Measurements from ENCODE around the gene KIAA0513. TPM values are rescaled to one million over a fixed set of nuclear protein-coding genes. Genes with fewer than 3 reads are reported as not detected.
A peak's percentile ranks its signal among the peaks of the same experiment; 100 is the strongest.

Gene KIAA0513
- total RNA-seq, 1 donor from 2014 or later, result 16.1 TPM

- DNase-seq (ENCODE audit: low spot score), result no peak
Observed at GRCh38 chr16:85088570-85089199, 61.1 kb downstream of the KIAA0513 start.

GRCh38 chr16:85089525-85089924 lies 61.9 kb downstream of the KIAA0513 start:
- DNase-seq (ENCODE audit: low spot score), result peak; percentile 79

GRCh38 chr16:85090181-85090580 lies 62.6 kb downstream of the KIAA0513 start:
- DNase-seq (ENCODE audit: low spot score), result no peak

- no peak for DNase-seq (ENCODE audit: low spot score)
Observed at GRCh38 chr16:85090873-85091521, 63.4 kb downstream of the KIAA0513 start.

- no peak for DNase-seq (ENCODE audit: low spot score)
Observed at GRCh38 chr16:85091522-85091910, 63.9 kb downstream of the KIAA0513 start.

GRCh38 chr16:85092309-85092708 lies 64.7 kb downstream of the KIAA0513 start:
- no peak for DNase-seq (ENCODE audit: low spot score)

- no peak for DNase-seq (ENCODE audit: low spot score)
Observed at GRCh38 chr16:85092851-85093250, 65.3 kb downstream of the KIAA0513 start.

- no peak for DNase-seq (ENCODE audit: low spot score)
Observed at GRCh38 chr16:85093705-85094104, 66.1 kb downstream of the KIAA0513 start.

- no peak for DNase-seq (ENCODE audit: low spot score)
Observed at GRCh38 chr16:85094176-85094805, 66.7 kb downstream of the KIAA0513 start.

- DNase-seq (ENCODE audit: low spot score), result no peak
Observed at GRCh38 chr16:85094812-85095211, 67.2 kb downstream of the KIAA0513 start.

- no peak for DNase-seq (ENCODE audit: low spot score)
Observed at GRCh38 chr16:85096921-85097320, 69.3 kb downstream of the KIAA0513 start.

GRCh38 chr16:85098565-85098964 lies 71.0 kb downstream of the KIAA0513 start:
- no peak for DNase-seq (ENCODE audit: low spot score)

- no peak for DNase-seq (ENCODE audit: low spot score)
Observed at GRCh38 chr16:85100265-85100664, 72.7 kb downstream of the KIAA0513 start.

- DNase-seq (ENCODE audit: low spot score), result no peak
Observed at GRCh38 chr16:85101956-85102630, 74.5 kb downstream of the KIAA0513 start.

- DNase-seq (ENCODE audit: low spot score), result no peak
Observed at GRCh38 chr16:85103114-85104079, 75.8 kb downstream of the KIAA0513 start.

GRCh38 chr16:85104147-85104546 lies 76.6 kb downstream of the KIAA0513 start:
- DNase-seq (ENCODE audit: low spot score), result no peak

GRCh38 chr16:85104821-85105391 lies 77.3 kb downstream of the KIAA0513 start:
- no peak for DNase-seq (ENCODE audit: low spot score)

GRCh38 chr16:85105475-85105874 lies 77.9 kb downstream of the KIAA0513 start:
- DNase-seq (ENCODE audit: low spot score), result no peak

GRCh38 chr16:85107083-85107482 lies 79.5 kb downstream of the KIAA0513 start:
- no peak for DNase-seq (ENCODE audit: low spot score)

- DNase-seq (ENCODE audit: low spot score), result no peak
Observed at GRCh38 chr16:85107532-85107931, 79.9 kb downstream of the KIAA0513 start.

GRCh38 chr16:85110105-85110504 lies 82.5 kb downstream of the KIAA0513 start:
- no peak for DNase-seq (ENCODE audit: low spot score)

Measured in ureter (tissue), 1 donor.